ENCODE measurements around the gene APBA1.
"Not testable (repeated sequence)": the region's sequence is repeated elsewhere in the genome, so short reads cannot be mapped to it uniquely, and the experiment has no call there.

The APBA1 gene

GRCh38 chr9:69444791-69445190 lies 227.4 kb downstream of the APBA1 start:
- H3K36me3 ChIP-seq (ENCODE audit: insufficient read depth, low read length) = no peaks in the 10 kb centered on the region
- no peak overlapping the region for H2AFZ ChIP-seq (ENCODE audit: low read depth, low read length)
- no peak overlapping the region for H3K4me2 ChIP-seq (ENCODE audit: insufficient read depth, low read length)
- no peak overlapping the region for H3K4me3 ChIP-seq (ENCODE audit: low read depth in 1 of 2, low read length in 2 of 2)
- TF ChIP-seq CTCF (IDR thresholded peaks at IDR 0.05; ENCODE audit: borderline replicate concordance, extremely low read depth, low read length, poor library complexity, severe bottlenecking) (no peak), EZH2 (IDR thresholded peaks at IDR 0.05; ENCODE audit: borderline replicate concordance, low read depth, low read length, severe bottlenecking) (no peak)
- H3K27ac ChIP-seq (ENCODE audit: low read length) = no peak overlapping the region
- no peak for ATAC-seq (ENCODE audit: insufficient read depth, low read depth)
- no peaks in the 10 kb centered on the region for H4K20me1 ChIP-seq (ENCODE audit: insufficient read depth, low read length)
- H3K4me1 ChIP-seq (ENCODE audit: insufficient read depth, low read length) = no peaks in the 10 kb centered on the region
- no peaks in the 10 kb centered on the region for H3K9me3 ChIP-seq (ENCODE audit: insufficient read depth, low read length, severe bottlenecking)
- H3K27me3 ChIP-seq (ENCODE audit: insufficient read depth, low read length, poor library complexity) = no peaks in the 10 kb centered on the region
- no peak for DNase-seq
- no peak overlapping the region for H3K9ac ChIP-seq (ENCODE audit: low read depth, low read length)
- no peaks in the 10 kb centered on the region for H3K79me2 ChIP-seq (ENCODE audit: insufficient read depth, low read length)

- no peaks in the 10 kb centered on the region for H4K20me1 ChIP-seq (ENCODE audit: insufficient read depth, low read length)
- no peaks in the 10 kb centered on the region for H3K36me3 ChIP-seq (ENCODE audit: insufficient read depth, low read length)
- H3K9ac ChIP-seq (ENCODE audit: low read depth, low read length) = no peak overlapping the region
- no peaks in the 10 kb centered on the region for H3K9me3 ChIP-seq (ENCODE audit: insufficient read depth, low read length, severe bottlenecking)
- H3K4me1 ChIP-seq (ENCODE audit: insufficient read depth, low read length) = no peaks in the 10 kb centered on the region
- DNase-seq = no peak
- no peak for ATAC-seq (ENCODE audit: insufficient read depth, low read depth)
- no peaks in the 10 kb centered on the region for H3K27me3 ChIP-seq (ENCODE audit: insufficient read depth, low read length, poor library complexity)
- no peaks in the 10 kb centered on the region for H3K79me2 ChIP-seq (ENCODE audit: insufficient read depth, low read length)
- TF ChIP-seq CTCF (IDR thresholded peaks at IDR 0.05; ENCODE audit: borderline replicate concordance, extremely low read depth, low read length, poor library complexity, severe bottlenecking) (no peak), EZH2 (IDR thresholded peaks at IDR 0.05; ENCODE audit: borderline replicate concordance, low read depth, low read length, severe bottlenecking) (no peak)
- no peak overlapping the region for H3K4me2 ChIP-seq (ENCODE audit: insufficient read depth, low read length)
- no peak overlapping the region for H3K27ac ChIP-seq (ENCODE audit: low read length)
- H2AFZ ChIP-seq (ENCODE audit: low read depth, low read length) = no peak overlapping the region
- no peak overlapping the region for H3K4me3 ChIP-seq (ENCODE audit: low read depth in 1 of 2, low read length in 2 of 2)
Observed at GRCh38 chr9:69444021-69444420, 228.2 kb downstream of the APBA1 start.

GRCh38 chr9:69443178-69443577 lies 229.0 kb downstream of the APBA1 start:
- Histone ChIP-seq H3K9ac (ENCODE audit: low read depth, low read length) (no peak overlapping the region), H3K27me3 (ENCODE audit: insufficient read depth, low read length, poor library complexity) (no peaks in the 10 kb centered on the region), H3K9me3 (ENCODE audit: insufficient read depth, low read length, severe bottlenecking) (no peaks in the 10 kb centered on the region), H4K20me1 (ENCODE audit: insufficient read depth, low read length) (no peaks in the 10 kb centered on the region), H2AFZ (ENCODE audit: low read depth, low read length) (no peak overlapping the region), H3K27ac (ENCODE audit: low read length) (no peak overlapping the region), H3K79me2 (ENCODE audit: insufficient read depth, low read length) (no peaks in the 10 kb centered on the region), H3K4me3 (ENCODE audit: low read depth in 1 of 2, low read length in 2 of 2) (no peak overlapping the region), H3K4me2 (ENCODE audit: insufficient read depth, low read length) (no peak overlapping the region), H3K4me1 (ENCODE audit: insufficient read depth, low read length) (no peaks in the 10 kb centered on the region), H3K36me3 (ENCODE audit: insufficient read depth, low read length) (no peaks in the 10 kb centered on the region)
- TF ChIP-seq EZH2 (IDR thresholded peaks at IDR 0.05; ENCODE audit: borderline replicate concordance, low read depth, low read length, severe bottlenecking) (no peak), CTCF (IDR thresholded peaks at IDR 0.05; ENCODE audit: borderline replicate concordance, extremely low read depth, low read length, poor library complexity, severe bottlenecking) (no peak)
- no peak for ATAC-seq (ENCODE audit: insufficient read depth, low read depth)
- DNase-seq = no peak

- no peak for ATAC-seq (ENCODE audit: insufficient read depth, low read depth)
- no peak overlapping the region for H2AFZ ChIP-seq (ENCODE audit: low read depth, low read length)
- no peaks in the 10 kb centered on the region for H3K9me3 ChIP-seq (ENCODE audit: insufficient read depth, low read length, severe bottlenecking)
- H3K4me2 ChIP-seq (ENCODE audit: insufficient read depth, low read length) = no peak overlapping the region
- H4K20me1 ChIP-seq (ENCODE audit: insufficient read depth, low read length) = no peaks in the 10 kb centered on the region
- no peak overlapping the region for H3K27ac ChIP-seq (ENCODE audit: low read length)
- DNase-seq = no peak
- no peak overlapping the region for H3K4me3 ChIP-seq (ENCODE audit: low read depth in 1 of 2, low read length in 2 of 2)
- H3K79me2 ChIP-seq (ENCODE audit: insufficient read depth, low read length) = no peaks in the 10 kb centered on the region
- no peaks in the 10 kb centered on the region for H3K36me3 ChIP-seq (ENCODE audit: insufficient read depth, low read length)
- TF ChIP-seq CTCF (IDR thresholded peaks at IDR 0.05; ENCODE audit: borderline replicate concordance, extremely low read depth, low read length, poor library complexity, severe bottlenecking) = no peak
- TF ChIP-seq EZH2 (IDR thresholded peaks at IDR 0.05; ENCODE audit: borderline replicate concordance, low read depth, low read length, severe bottlenecking) = no peak
- H3K4me1 ChIP-seq (ENCODE audit: insufficient read depth, low read length) = no peaks in the 10 kb centered on the region
- H3K9ac ChIP-seq (ENCODE audit: low read depth, low read length) = no peak overlapping the region
- H3K27me3 ChIP-seq (ENCODE audit: insufficient read depth, low read length, poor library complexity) = no peaks in the 10 kb centered on the region
Observed at GRCh38 chr9:69442486-69442885, 229.7 kb downstream of the APBA1 start.

GRCh38 chr9:69440254-69440955 lies 231.8 kb downstream of the APBA1 start:
- H3K4me1 ChIP-seq (ENCODE audit: insufficient read depth, low read length); H3K9me3 ChIP-seq (ENCODE audit: insufficient read depth, low read length, severe bottlenecking); H3K4me2 ChIP-seq (ENCODE audit: insufficient read depth, low read length); H3K79me2 ChIP-seq (ENCODE audit: insufficient read depth, low read length); H3K36me3 ChIP-seq (ENCODE audit: insufficient read depth, low read length); H3K27ac ChIP-seq (ENCODE audit: low read length); DNase-seq; H4K20me1 ChIP-seq (ENCODE audit: insufficient read depth, low read length); H2AFZ ChIP-seq (ENCODE audit: low read depth, low read length); H3K9ac ChIP-seq (ENCODE audit: low read depth, low read length); H3K27me3 ChIP-seq (ENCODE audit: insufficient read depth, low read length, poor library complexity); ATAC-seq (ENCODE audit: insufficient read depth, low read depth); H3K4me3 ChIP-seq (ENCODE audit: low read depth in 1 of 2, low read length in 2 of 2): not testable (repeated sequence)
